HG03097 (cell line): ENCODE measurements around the gene ZC2HC1C.

Experiments used
- ATAC-seq: cut with Tn5 transposase; IDR thresholded peaks from one replicate; pipeline ENCODE4 v1.9.1; 2021; ENCODE audit not compliant: unreplicated experiment, low FRiP score

Gene ZC2HC1C

GRCh38 chr14:75128596-75128990 lies 59.2 kb downstream of the ZC2HC1C start:
- no peak for ATAC-seq
